ENCODE data around the gene TMUB2. TPM values are rescaled to one million over a fixed set of nuclear protein-coding genes. Genes with fewer than 3 reads are reported as not detected.

TMUB2 gene
- total and polyA plus RNA-seq, 2 donors (not counting 1 experiment from before 2014, with no cell fraction given): 37.3 to 45.4 TPM

- H3K4me3 ChIP-seq (replicated peaks in 1 of 4; ENCODE audit: control extremely low read depth in 1 of 4, insufficient read depth in 1 of 4, low read depth in 3 of 4, low read length in 4 of 4): no peak overlapping the region
- H4K20me1 ChIP-seq (ENCODE audit: control insufficient read depth, extremely low read depth, insufficient read depth, low read length): no peaks in the 10 kb centered on the region
- H3K27me3 ChIP-seq (ENCODE audit: control insufficient read depth, insufficient read depth, low read length): no peaks in the 10 kb centered on the region
- H3K4me2 ChIP-seq (ENCODE audit: extremely low read depth, insufficient read depth, low read length): no peak overlapping the region
- H3K9ac ChIP-seq (ENCODE audit: insufficient read depth, low read length): no peak overlapping the region
- no peaks in the 10 kb centered on the region for H3K4me1 ChIP-seq (ENCODE audit: control insufficient read depth, extremely low read depth, insufficient read depth, low read length)
- DNase-seq (ENCODE audit: low read depth in 2 of 2): peak in 1 of 2 donors; percentile 35
- H3K79me2 ChIP-seq (ENCODE audit: control insufficient read depth, insufficient read depth, low read length): no peaks in the 10 kb centered on the region
- no peaks in the 10 kb centered on the region for H3K9me3 ChIP-seq (ENCODE audit: control insufficient read depth, insufficient read depth, low read depth, low read length)
- peaks cover 2% of the 10 kb centered on the region for H3K36me3 ChIP-seq (ENCODE audit: control insufficient read depth, insufficient read depth, low read length)
- H2AFZ ChIP-seq (ENCODE audit: low read length): no peak overlapping the region
- no peak overlapping the region for H3K27ac ChIP-seq (ENCODE audit: insufficient read depth, low read length)
- TF ChIP-seq CTCF (conservative IDR thresholded peaks at IDR 0.05 in 1 of 2, IDR thresholded peaks at IDR 0.05 in 1 of 2; ENCODE audit: low read depth in 1 of 2, low read length in 2 of 2) (no peak), EZH2 (IDR thresholded peaks at IDR 0.05; ENCODE audit: low read length, missing control alignments) (no peak)
These were observed 27.1 kb upstream of the TMUB2 start for GRCh38 chr17:44159519-44160210.

DNA sequence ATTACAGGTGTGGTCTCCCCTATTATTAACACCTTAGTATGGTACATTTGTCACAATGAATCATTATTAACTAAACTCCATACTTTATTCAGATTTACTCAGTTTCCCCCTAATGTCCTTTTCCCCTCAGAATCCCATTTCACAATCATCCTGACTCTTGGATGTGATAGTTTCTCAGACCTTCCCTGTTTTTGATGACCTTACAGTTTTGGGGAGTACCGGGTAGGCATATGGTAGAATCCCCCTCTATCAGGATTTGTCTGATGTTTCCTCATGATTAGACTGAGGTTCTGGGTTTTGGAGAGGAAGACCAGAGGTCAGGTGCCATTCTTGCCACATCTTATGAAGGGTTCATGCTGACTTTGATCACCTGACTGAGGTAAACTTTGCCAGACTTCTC lies 22.3 kb upstream of the TMUB2 start:
- Histone ChIP-seq H3K9ac (ENCODE audit: insufficient read depth, low read length) (no peak overlapping the region), H4K20me1 (ENCODE audit: control insufficient read depth, extremely low read depth, insufficient read depth, low read length) (no peaks in the 10 kb centered on the region), H3K79me2 (ENCODE audit: control insufficient read depth, insufficient read depth, low read length) (no peaks in the 10 kb centered on the region), H3K4me2 (ENCODE audit: extremely low read depth, insufficient read depth, low read length) (no peak overlapping the region), H2AFZ (ENCODE audit: low read length) (no peak overlapping the region), H3K36me3 (ENCODE audit: control insufficient read depth, insufficient read depth, low read length) (peaks cover 1% of the 10 kb centered on the region), H3K9me3 (ENCODE audit: control insufficient read depth, insufficient read depth, low read depth, low read length) (no peaks in the 10 kb centered on the region), H3K27ac (ENCODE audit: insufficient read depth, low read length) (no peak overlapping the region), H3K4me1 (ENCODE audit: control insufficient read depth, extremely low read depth, insufficient read depth, low read length) (no peaks in the 10 kb centered on the region), H3K4me3 (replicated peaks in 1 of 4; ENCODE audit: control extremely low read depth in 1 of 4, insufficient read depth in 1 of 4, low read depth in 3 of 4, low read length in 4 of 4) (no peak overlapping the region), H3K27me3 (ENCODE audit: control insufficient read depth, insufficient read depth, low read length) (no peaks in the 10 kb centered on the region)
- no peak for DNase-seq (ENCODE audit: low read depth in 2 of 2)
- TF ChIP-seq CTCF (conservative IDR thresholded peaks at IDR 0.05 in 1 of 2, IDR thresholded peaks at IDR 0.05 in 1 of 2; ENCODE audit: low read depth in 1 of 2, low read length in 2 of 2): no peak
- TF ChIP-seq EZH2 (IDR thresholded peaks at IDR 0.05; ENCODE audit: low read length, missing control alignments): no peak

GRCh38 chr17:44167181-44167861 lies 19.5 kb upstream of the TMUB2 start:
- Histone ChIP-seq H3K79me2 (ENCODE audit: control insufficient read depth, insufficient read depth, low read length) (no peaks in the 10 kb centered on the region), H3K4me3 (replicated peaks in 1 of 4; ENCODE audit: control extremely low read depth in 1 of 4, insufficient read depth in 1 of 4, low read depth in 3 of 4, low read length in 4 of 4) (no peak overlapping the region), H3K27me3 (ENCODE audit: control insufficient read depth, insufficient read depth, low read length) (no peaks in the 10 kb centered on the region), H3K4me1 (ENCODE audit: control insufficient read depth, extremely low read depth, insufficient read depth, low read length) (peaks cover 7% of the 10 kb centered on the region), H3K27ac (ENCODE audit: insufficient read depth, low read length) (no peak overlapping the region), H3K36me3 (ENCODE audit: control insufficient read depth, insufficient read depth, low read length) (no peaks in the 10 kb centered on the region), H2AFZ (ENCODE audit: low read length) (no peak overlapping the region), H3K9ac (ENCODE audit: insufficient read depth, low read length) (no peak overlapping the region), H3K9me3 (ENCODE audit: control insufficient read depth, insufficient read depth, low read depth, low read length) (no peaks in the 10 kb centered on the region), H3K4me2 (ENCODE audit: extremely low read depth, insufficient read depth, low read length) (no peak overlapping the region), H4K20me1 (ENCODE audit: control insufficient read depth, extremely low read depth, insufficient read depth, low read length) (no peaks in the 10 kb centered on the region)
- DNase-seq (ENCODE audit: low read depth in 2 of 2): no peak
- TF ChIP-seq CTCF (conservative IDR thresholded peaks at IDR 0.05 in 1 of 2, IDR thresholded peaks at IDR 0.05 in 1 of 2; ENCODE audit: low read depth in 1 of 2, low read length in 2 of 2) (no peak), EZH2 (IDR thresholded peaks at IDR 0.05; ENCODE audit: low read length, missing control alignments) (no peak)

Data from fibroblast of lung (primary cell).